ENCODE data around the gene CAPN12. TPM values are rescaled to one million over a fixed set of nuclear protein-coding genes. Genes with fewer than 3 reads are reported as not detected.

Gene CAPN12
- polyA plus RNA-seq, 1 of the 3 experiments (the other 2 are of a cell fraction), result 3.0 TPM

DNA sequence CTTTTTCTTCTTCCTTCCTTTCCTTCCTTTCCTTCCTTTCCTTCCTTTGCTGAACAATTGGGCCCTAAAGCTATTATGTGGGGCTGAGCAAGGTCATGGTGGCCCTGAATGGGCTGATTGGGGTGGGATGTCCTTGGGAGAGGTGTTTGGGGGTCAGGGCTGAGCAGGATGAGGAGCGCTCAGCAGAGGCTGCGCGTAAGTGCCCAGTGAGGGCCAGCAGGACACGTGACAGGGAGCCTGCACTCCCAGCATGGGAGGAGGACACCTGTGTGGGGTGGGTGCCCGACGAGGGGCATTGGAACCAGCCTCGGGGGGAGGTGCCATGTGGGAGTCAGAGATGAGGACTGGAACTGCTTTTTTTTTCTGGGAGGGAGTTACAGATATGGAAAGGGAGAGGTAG, 34.5 kb upstream of the CAPN12 start:
- CTCF ChIA-PET, result no interaction called here
- 70% methylated on average over 7 of the region's 7 CpGs for whole genome bisulfite sequencing (ENCODE audit: low lambda C conversion rate)
- Histone ChIP-seq H3K4me1 (ENCODE audit: control insufficient read depth in 1 of 2, insufficient read depth in 2 of 2, low read depth in 1 of 2, low read length in 1 of 2) (no peaks in the 10 kb centered on the region), H3K9me2 (no peaks in the 10 kb centered on the region), H4K20me1 (ENCODE audit: insufficient read depth) (no peaks in the 10 kb centered on the region), H3K27me3 (ENCODE audit: insufficient read depth) (no peaks in the 10 kb centered on the region), H3K79me2 (ENCODE audit: insufficient read depth) (no peaks in the 10 kb centered on the region), H3K27ac (ENCODE audit: low read depth in 2 of 2, low read length in 1 of 2) (no peak overlapping the region), H3K36me3 (replicated peaks in 1 of 2; ENCODE audit: control insufficient read depth in 1 of 2, insufficient read depth in 2 of 2, low read length in 1 of 2) (no peaks in the 10 kb centered on the region), H3K4me3 (ENCODE audit: low read depth in 2 of 2, low read length in 1 of 2) (no peak overlapping the region), H3K9me3 (no peaks in the 10 kb centered on the region), H3K9ac (no peak overlapping the region), H3K4me2 (no peak overlapping the region), H3F3A (replicated peaks; ENCODE audit: insufficient read depth) (no peaks in the 10 kb centered on the region), H2AFZ (ENCODE audit: low read depth) (no peak overlapping the region)
- no peak for TF ChIP-seq NFIC (IDR thresholded peaks at IDR 0.05; ENCODE audit: borderline replicate concordance)
- TF ChIP-seq FOXM1 (IDR thresholded peaks at IDR 0.05; ENCODE audit: low read depth), result no peak
- TF ChIP-seq, protein P1, sequence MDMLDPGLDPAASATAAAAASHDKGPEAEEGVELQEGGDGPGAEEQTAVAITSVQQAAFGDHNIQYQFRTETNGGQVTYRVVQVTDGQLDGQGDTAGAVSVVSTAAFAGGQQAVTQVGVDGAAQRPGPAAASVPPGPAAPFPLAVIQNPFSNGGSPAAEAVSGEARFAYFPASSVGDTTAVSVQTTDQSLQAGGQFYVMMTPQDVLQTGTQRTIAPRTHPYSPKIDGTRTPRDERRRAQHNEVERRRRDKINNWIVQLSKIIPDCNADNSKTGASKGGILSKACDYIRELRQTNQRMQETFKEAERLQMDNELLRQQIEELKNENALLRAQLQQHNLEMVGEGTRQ (IDR thresholded peaks at IDR 0.05; ENCODE audit: borderline replicate concordance, low read depth, low read length), result no peak
- TF ChIP-seq, protein P2, sequence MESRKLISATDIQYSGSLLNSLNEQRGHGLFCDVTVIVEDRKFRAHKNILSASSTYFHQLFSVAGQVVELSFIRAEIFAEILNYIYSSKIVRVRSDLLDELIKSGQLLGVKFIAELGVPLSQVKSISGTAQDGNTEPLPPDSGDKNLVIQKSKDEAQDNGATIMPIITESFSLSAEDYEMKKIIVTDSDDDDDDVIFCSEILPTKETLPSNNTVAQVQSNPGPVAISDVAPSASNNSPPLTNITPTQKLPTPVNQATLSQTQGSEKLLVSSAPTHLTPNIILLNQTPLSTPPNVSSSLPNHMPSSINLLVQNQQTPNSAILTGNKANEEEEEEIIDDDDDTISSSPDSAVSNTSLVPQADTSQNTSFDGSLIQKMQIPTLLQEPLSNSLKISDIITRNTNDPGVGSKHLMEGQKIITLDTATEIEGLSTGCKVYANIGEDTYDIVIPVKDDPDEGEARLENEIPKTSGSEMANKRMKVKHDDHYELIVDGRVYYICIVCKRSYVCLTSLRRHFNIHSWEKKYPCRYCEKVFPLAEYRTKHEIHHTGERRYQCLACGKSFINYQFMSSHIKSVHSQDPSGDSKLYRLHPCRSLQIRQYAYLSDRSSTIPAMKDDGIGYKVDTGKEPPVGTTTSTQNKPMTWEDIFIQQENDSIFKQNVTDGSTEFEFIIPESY (IDR thresholded peaks at IDR 0.05; ENCODE audit: borderline replicate concordance, low read depth), result no peak
- POLR2A ChIA-PET, result no interaction called here
- DNase-seq, result no peak

DNA sequence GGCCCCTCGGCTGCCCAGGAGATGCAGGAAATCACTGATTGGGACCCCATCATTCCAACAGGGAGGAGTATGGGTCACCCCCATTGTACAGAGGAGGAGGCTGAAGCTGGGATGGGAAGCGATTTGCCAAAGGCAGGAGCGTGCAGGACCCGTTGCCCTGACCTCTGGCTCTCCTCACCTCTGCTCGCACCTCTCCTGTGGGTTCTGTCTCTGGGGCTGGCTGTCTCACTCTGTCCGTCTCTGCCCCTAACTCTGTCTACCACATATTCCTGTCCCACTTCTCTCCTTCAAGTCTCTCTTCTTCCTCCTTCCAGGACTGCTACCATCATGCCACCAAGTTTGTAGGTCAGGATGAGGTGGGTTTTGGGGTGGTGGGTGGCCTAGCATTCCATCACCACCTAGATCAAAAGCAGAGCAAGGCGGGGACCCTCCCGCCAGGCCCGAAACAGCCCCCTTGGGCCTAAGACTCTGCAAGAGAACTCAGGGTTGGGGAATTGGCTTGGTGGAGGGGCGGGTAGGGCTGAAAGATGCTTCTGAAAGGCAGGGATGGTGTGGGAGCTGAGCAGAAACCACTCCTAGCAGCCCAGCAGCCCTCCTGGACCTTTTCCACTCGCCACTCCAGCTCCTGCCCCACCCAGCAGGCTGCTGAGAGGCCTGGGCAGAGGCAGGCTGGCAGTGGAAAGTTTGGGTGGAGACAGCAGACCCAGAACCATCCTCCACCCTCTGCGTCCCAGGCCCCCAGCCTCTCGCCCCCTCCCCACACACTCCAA, 30.1 kb upstream of the CAPN12 start:
- CTCF ChIA-PET, result no interaction called here
- Histone ChIP-seq H3K27me3 (ENCODE audit: insufficient read depth) (no peaks in the 10 kb centered on the region), H3K4me2 (no peak overlapping the region), H2AFZ (ENCODE audit: low read depth) (no peak overlapping the region), H3K4me3 (ENCODE audit: low read depth in 2 of 2, low read length in 1 of 2) (no peak overlapping the region), H3K9me3 (no peaks in the 10 kb centered on the region), H3F3A (replicated peaks; ENCODE audit: insufficient read depth) (no peaks in the 10 kb centered on the region), H3K27ac (ENCODE audit: low read depth in 2 of 2, low read length in 1 of 2) (no peak overlapping the region), H3K9me2 (no peaks in the 10 kb centered on the region), H3K36me3 (replicated peaks in 1 of 2; ENCODE audit: control insufficient read depth in 1 of 2, insufficient read depth in 2 of 2, low read length in 1 of 2) (no peaks in the 10 kb centered on the region), H3K79me2 (ENCODE audit: insufficient read depth) (no peaks in the 10 kb centered on the region), H4K20me1 (ENCODE audit: insufficient read depth) (no peaks in the 10 kb centered on the region), H3K4me1 (ENCODE audit: control insufficient read depth in 1 of 2, insufficient read depth in 2 of 2, low read depth in 1 of 2, low read length in 1 of 2) (no peaks in the 10 kb centered on the region), H3K9ac (no peak overlapping the region)
- 86% methylated on average over 12 of the region's 13 CpGs for WGBS (ENCODE audit: low lambda C conversion rate)
- no peak for TF ChIP-seq CHD2 (IDR thresholded peaks at IDR 0.05; ENCODE audit: low read length, partially characterized antibody)
- TF ChIP-seq TCF12 (IDR thresholded peaks at IDR 0.05), result no peak
- TF ChIP-seq MXI1 (IDR thresholded peaks at IDR 0.05; ENCODE audit: low read depth, low read length), result no peak
- no peak for TF ChIP-seq TEAD4 (IDR thresholded peaks at IDR 0.05; ENCODE audit: borderline replicate concordance, insufficient read depth)
- no peak for TF ChIP-seq MEF2A (IDR thresholded peaks at IDR 0.05; ENCODE audit: borderline replicate concordance, low read depth)
- no peak for TF ChIP-seq SMC3 (IDR thresholded peaks at IDR 0.05; ENCODE audit: low read depth, low read length)
- TF ChIP-seq, protein P3, sequence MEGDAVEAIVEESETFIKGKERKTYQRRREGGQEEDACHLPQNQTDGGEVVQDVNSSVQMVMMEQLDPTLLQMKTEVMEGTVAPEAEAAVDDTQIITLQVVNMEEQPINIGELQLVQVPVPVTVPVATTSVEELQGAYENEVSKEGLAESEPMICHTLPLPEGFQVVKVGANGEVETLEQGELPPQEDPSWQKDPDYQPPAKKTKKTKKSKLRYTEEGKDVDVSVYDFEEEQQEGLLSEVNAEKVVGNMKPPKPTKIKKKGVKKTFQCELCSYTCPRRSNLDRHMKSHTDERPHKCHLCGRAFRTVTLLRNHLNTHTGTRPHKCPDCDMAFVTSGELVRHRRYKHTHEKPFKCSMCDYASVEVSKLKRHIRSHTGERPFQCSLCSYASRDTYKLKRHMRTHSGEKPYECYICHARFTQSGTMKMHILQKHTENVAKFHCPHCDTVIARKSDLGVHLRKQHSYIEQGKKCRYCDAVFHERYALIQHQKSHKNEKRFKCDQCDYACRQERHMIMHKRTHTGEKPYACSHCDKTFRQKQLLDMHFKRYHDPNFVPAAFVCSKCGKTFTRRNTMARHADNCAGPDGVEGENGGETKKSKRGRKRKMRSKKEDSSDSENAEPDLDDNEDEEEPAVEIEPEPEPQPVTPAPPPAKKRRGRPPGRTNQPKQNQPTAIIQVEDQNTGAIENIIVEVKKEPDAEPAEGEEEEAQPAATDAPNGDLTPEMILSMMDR (IDR thresholded peaks at IDR 0.05), result no peak
- no peak for TF ChIP-seq NFIC (IDR thresholded peaks at IDR 0.05; ENCODE audit: borderline replicate concordance)
- no peak for TF ChIP-seq POLR2AphosphoS5 (IDR thresholded peaks at IDR 0.05; ENCODE audit: low read depth, low read length)
- TF ChIP-seq EZH2phosphoT487 (IDR thresholded peaks at IDR 0.05; ENCODE audit: borderline replicate concordance, low read depth), result no peak
- TF ChIP-seq TAF1 (IDR thresholded peaks at IDR 0.05; ENCODE audit: borderline replicate concordance, low read depth, low read length), result no peak
- TF ChIP-seq, protein P4, sequence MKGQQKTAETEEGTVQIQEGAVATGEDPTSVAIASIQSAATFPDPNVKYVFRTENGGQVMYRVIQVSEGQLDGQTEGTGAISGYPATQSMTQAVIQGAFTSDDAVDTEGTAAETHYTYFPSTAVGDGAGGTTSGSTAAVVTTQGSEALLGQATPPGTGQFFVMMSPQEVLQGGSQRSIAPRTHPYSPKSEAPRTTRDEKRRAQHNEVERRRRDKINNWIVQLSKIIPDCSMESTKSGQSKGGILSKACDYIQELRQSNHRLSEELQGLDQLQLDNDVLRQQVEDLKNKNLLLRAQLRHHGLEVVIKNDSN (IDR thresholded peaks at IDR 0.05; ENCODE audit: borderline replicate concordance, low read depth), result no peak
- TF ChIP-seq GABPA (IDR thresholded peaks at IDR 0.05; ENCODE audit: low read depth), result no peak
- no peak for TF ChIP-seq NRF1 (IDR thresholded peaks at IDR 0.05; ENCODE audit: low read depth, low read length)
- POLR2A ChIA-PET, result interaction anchor here (1.5 kb wide), 1 partner anchor 63 kb away, joined by 4 read pairs; no protein-coding TSS in a partner anchor
- no peak for DNase-seq
